Tibial nerve (tissue), 4 donors: ENCODE results near the gene LIN52.

ENCODE experiments used
- EP300 ChIP-seq, 2 donors: sonication (generic); formaldehyde crosslinking; IDR thresholded peaks; one replicate each; pipeline ENCODE4 v1.6.1; 2017; ENCODE audit warnings: antibody characterized with exemption in 2 of 2, mild to moderate bottlenecking in 1 of 2
- POLR2A ChIP-seq, 2 donors: fragments of 450-650 bp; IDR thresholded peaks; one replicate each; pipeline ENCODE4 v1.6.1; 2017; ENCODE audit warnings: antibody characterized with exemption in 2 of 2, mild to moderate bottlenecking in 2 of 2, moderate library complexity in 2 of 2
- TF ChIP-seq, protein P1 (sequence below), 5 experiments: fragments of 200-600 bp in 3 of 5; fragments of 450-650 bp in 2 of 5; sonication (generic) in 3 of 5; IDR thresholded peaks; one replicate each; pipeline ENCODE4 v1.5.1; 2016 to 2019; ENCODE audit warnings: antibody characterized with exemption in 5 of 5, mild to moderate bottlenecking in 3 of 5, moderate library complexity in 2 of 5

DNA sequence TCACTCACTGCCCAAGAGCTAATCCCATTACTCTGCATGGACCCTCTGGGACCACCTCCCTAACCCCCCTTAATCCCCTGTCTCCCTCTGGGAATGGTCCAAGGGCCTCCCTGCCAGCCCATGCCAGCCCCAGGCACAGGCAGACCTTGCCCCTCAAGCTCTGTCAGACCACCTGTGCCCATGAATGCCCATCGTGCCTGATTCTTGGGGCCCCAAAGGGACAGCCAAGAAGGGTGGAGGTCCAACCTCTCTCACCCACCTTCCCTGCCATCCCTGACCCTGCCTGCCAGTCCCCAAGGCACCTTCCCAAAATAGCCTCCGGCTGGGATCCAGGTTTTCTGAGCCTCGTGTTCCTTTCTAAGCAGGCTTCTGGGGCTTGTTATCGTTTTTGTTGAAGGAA, 133.7 kb downstream of the LIN52 start:
- TF ChIP-seq, protein P1, sequence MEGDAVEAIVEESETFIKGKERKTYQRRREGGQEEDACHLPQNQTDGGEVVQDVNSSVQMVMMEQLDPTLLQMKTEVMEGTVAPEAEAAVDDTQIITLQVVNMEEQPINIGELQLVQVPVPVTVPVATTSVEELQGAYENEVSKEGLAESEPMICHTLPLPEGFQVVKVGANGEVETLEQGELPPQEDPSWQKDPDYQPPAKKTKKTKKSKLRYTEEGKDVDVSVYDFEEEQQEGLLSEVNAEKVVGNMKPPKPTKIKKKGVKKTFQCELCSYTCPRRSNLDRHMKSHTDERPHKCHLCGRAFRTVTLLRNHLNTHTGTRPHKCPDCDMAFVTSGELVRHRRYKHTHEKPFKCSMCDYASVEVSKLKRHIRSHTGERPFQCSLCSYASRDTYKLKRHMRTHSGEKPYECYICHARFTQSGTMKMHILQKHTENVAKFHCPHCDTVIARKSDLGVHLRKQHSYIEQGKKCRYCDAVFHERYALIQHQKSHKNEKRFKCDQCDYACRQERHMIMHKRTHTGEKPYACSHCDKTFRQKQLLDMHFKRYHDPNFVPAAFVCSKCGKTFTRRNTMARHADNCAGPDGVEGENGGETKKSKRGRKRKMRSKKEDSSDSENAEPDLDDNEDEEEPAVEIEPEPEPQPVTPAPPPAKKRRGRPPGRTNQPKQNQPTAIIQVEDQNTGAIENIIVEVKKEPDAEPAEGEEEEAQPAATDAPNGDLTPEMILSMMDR (IDR thresholded peaks at IDR 0.05), result no peak
- TF ChIP-seq POLR2A (IDR thresholded peaks at IDR 0.05) (no peak), EP300 (IDR thresholded peaks at IDR 0.05) (no peak)
